HG03135 (cell line): ENCODE data around the gene AIG1.
"Not testable (repeated sequence)": the region's sequence is repeated elsewhere in the genome, so short reads cannot be mapped to it uniquely, and the experiment has no call there.

Source experiments
- ATAC-seq: cut with Tn5 transposase; IDR thresholded peaks from one replicate; pipeline ENCODE4 v1.9.1; 2021; ENCODE audit warnings: mild to moderate bottlenecking, moderate library complexity; ENCODE audit not compliant: unreplicated experiment

AIG1 gene

GRCh38 chr6:143223895-143224294 lies 163.2 kb downstream of the AIG1 start:
- no peak for ATAC-seq

GRCh38 chr6:143224516-143224915 lies 163.8 kb downstream of the AIG1 start:
- ATAC-seq = no peak

- ATAC-seq = no peak
Observed at GRCh38 chr6:143225929-143226328, 165.2 kb downstream of the AIG1 start.

GRCh38 chr6:143227675-143228074 lies 167.0 kb downstream of the AIG1 start:
- ATAC-seq = no peak

GRCh38 chr6:143229400-143229799 lies 168.7 kb downstream of the AIG1 start:
- no peak for ATAC-seq

- ATAC-seq = no peak
Observed at GRCh38 chr6:143232849-143233248, 172.2 kb downstream of the AIG1 start.

GRCh38 chr6:143233554-143234285 lies 173.0 kb downstream of the AIG1 start:
- ATAC-seq = no peak

- no peak for ATAC-seq
Observed at GRCh38 chr6:143234734-143235133, 174.0 kb downstream of the AIG1 start.

GRCh38 chr6:143236151-143236798 lies 175.6 kb downstream of the AIG1 start:
- ATAC-seq = no peak

- ATAC-seq = no peak
Observed at GRCh38 chr6:143238306-143238705, 177.6 kb downstream of the AIG1 start.

- no peak for ATAC-seq
Observed at GRCh38 chr6:143241111-143241510, 180.4 kb downstream of the AIG1 start.

- ATAC-seq = no peak
Observed at GRCh38 chr6:143241911-143242310, 181.2 kb downstream of the AIG1 start.

GRCh38 chr6:143243786-143244185 lies 183.1 kb downstream of the AIG1 start:
- no peak for ATAC-seq

GRCh38 chr6:143245656-143246055 lies 185.0 kb downstream of the AIG1 start:
- no peak for ATAC-seq

- not testable (repeated sequence) for ATAC-seq
Observed at GRCh38 chr6:143246166-143246775, 185.6 kb downstream of the AIG1 start.

GRCh38 chr6:143247586-143247985 lies 186.9 kb downstream of the AIG1 start:
- no peak for ATAC-seq

GRCh38 chr6:143248359-143248758 lies 187.7 kb downstream of the AIG1 start:
- ATAC-seq = no peak

GRCh38 chr6:143251288-143251687 lies 190.6 kb downstream of the AIG1 start:
- ATAC-seq = no peak

GRCh38 chr6:143252961-143253360 lies 192.3 kb downstream of the AIG1 start:
- no peak for ATAC-seq

GRCh38 chr6:143253586-143253985 lies 192.9 kb downstream of the AIG1 start:
- no peak for ATAC-seq

- ATAC-seq = no peak
Observed at GRCh38 chr6:143258945-143259344, 198.3 kb downstream of the AIG1 start.

GRCh38 chr6:143260857-143261256 lies 200.2 kb downstream of the AIG1 start:
- no peak for ATAC-seq
